HL-60 (cell line): Measurements from ENCODE around the gene LELP1.

Experiments
- CTCF ChIP-seq: IDR thresholded peaks from one replicate; pipeline ENCODE4 v1.5.1; 2011; ENCODE audit warnings: low read length, control low read depth, inconsistent platforms; ENCODE audit not compliant: insufficient read depth
- GABPA ChIP-seq: IDR thresholded peaks from 2 replicates; pipeline ENCODE4 v1.6.1; 2012; ENCODE audit warnings: low read depth
- POLR2AphosphoS5 ChIP-seq: IDR thresholded peaks from 2 replicates; pipeline ENCODE4 v1.6.1; 2012; ENCODE audit warnings: low read depth
- REST ChIP-seq: IDR thresholded peaks from 2 replicates; pipeline ENCODE4 v1.6.1; 2012; ENCODE audit warnings: low read depth; ENCODE audit not compliant: insufficient replicate concordance

- TF ChIP-seq CTCF = no peak
- no peak for TF ChIP-seq POLR2AphosphoS5
- no peak for TF ChIP-seq REST
- no peak for TF ChIP-seq GABPA
These were observed 30.2 kb downstream of the LELP1 start for GRCh38 chr1:153233448-153233847.
